ENCODE measurements around the gene ELAC2. TPM values are rescaled to one million over a fixed set of nuclear protein-coding genes. Genes with fewer than 3 reads are reported as not detected.

ELAC2 gene
- total RNA-seq, 1 donor, result 41.6 TPM

DNA sequence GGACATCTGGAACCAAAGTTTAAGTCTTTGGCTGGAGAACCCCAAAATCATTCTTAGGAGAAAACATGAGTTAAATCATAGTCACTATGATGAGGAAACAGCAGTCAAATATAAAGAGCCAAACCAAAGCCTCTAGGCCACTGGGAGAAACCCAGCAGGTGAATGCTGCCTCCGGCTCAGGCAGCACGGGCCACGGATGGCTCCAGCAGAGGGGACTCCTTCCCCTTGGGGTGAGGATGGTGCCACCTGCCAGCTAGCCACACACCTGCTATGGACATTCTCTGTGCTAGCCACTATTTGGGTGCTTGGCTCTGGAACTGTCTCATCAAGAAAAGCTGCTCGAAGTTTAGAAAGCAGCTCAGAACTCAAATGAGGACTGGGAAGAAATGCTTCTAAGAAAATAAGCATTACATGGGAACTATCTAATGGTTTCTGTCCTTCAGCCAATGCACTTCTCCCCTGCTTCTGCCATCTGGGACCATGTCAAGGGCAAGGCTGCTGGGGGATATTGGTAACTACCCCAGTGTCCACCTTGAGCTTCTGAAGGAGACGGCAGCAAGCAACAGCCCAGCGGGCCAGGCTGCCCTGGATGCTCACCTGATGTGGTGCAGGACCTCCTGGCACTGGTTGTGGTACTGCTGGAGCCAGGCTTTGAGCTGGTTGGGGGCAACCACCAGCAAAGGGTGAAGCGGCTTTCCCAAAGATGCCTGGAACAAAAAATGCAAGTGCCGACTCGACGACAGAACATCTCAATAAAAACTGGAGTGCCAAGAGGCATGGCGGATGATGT, 22.5 kb downstream of the ELAC2 start:
- Histone ChIP-seq H3K27me3 (ENCODE audit: insufficient read depth, low read length) (no peaks in the 10 kb centered on the region), H3K4me1 (ENCODE audit: insufficient read depth, low read length) (no peaks in the 10 kb centered on the region), H2AFZ (ENCODE audit: low read length) (no peak overlapping the region), H3K36me3 (ENCODE audit: insufficient read depth, low read length) (peaks cover 97% of the 10 kb centered on the region), H4K20me1 (ENCODE audit: insufficient read depth, low read length) (peaks cover 5% of the 10 kb centered on the region), H3K4me2 (ENCODE audit: insufficient read depth, low read length) (no peak overlapping the region), H3K4me3 (ENCODE audit: insufficient read depth, low read length) (no peak overlapping the region), H3K9me3 (ENCODE audit: low read depth, low read length) (no peaks in the 10 kb centered on the region), H3K27ac (ENCODE audit: low read depth, low read length) (no peak overlapping the region), H3K79me2 (ENCODE audit: insufficient read depth, low read length) (no peaks in the 10 kb centered on the region)
- no peak for DNase-seq (ENCODE audit: insufficient read length, low spot score, missing footprints)
- TF ChIP-seq CTCF (IDR thresholded peaks at IDR 0.05; ENCODE audit: extremely low read depth, low read depth, low read length), result no peak

DNA sequence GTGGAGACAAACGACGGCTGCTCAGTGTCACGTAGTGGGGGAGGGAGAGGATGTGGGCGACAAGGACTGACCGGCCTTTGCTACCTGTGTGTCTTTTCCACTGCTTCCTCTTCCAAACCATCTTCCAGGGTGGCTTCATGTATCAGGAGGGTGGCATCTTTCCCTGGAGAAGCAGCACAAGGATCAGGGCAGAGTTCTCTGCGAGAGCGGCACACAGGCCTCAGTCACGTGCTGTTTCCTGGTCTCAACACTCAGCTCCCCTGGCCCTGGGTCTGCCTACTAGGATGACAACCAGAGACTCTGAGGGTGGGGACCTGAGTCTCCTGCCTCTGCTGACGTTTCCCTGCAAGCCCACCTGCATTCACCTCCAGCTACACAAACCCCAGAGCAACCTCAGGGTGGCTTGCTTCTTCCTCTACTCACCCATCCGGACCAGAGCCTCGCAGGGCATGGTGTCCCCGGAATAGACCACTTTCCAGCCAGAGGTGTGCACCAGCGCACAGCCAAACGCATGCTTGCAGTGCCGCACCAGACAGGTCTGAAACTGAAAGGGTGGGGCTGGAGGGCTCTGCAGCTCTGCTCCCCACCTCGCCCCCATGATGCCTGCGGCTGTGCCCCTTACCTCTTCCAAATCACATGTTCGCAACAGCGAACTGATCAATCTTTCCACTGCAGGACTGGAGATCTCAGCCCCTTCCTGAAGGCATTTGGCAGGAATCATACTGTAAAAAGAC, 23.3 kb downstream of the ELAC2 start:
- Histone ChIP-seq H2AFZ (ENCODE audit: low read length) (no peak overlapping the region), H3K4me1 (ENCODE audit: insufficient read depth, low read length) (no peaks in the 10 kb centered on the region), H3K4me3 (ENCODE audit: insufficient read depth, low read length) (no peak overlapping the region), H3K27me3 (ENCODE audit: insufficient read depth, low read length) (no peaks in the 10 kb centered on the region), H3K79me2 (ENCODE audit: insufficient read depth, low read length) (no peaks in the 10 kb centered on the region), H3K4me2 (ENCODE audit: insufficient read depth, low read length) (no peak overlapping the region), H3K36me3 (ENCODE audit: insufficient read depth, low read length) (peaks cover 94% of the 10 kb centered on the region), H3K27ac (ENCODE audit: low read depth, low read length) (no peak overlapping the region), H4K20me1 (ENCODE audit: insufficient read depth, low read length) (peaks cover 5% of the 10 kb centered on the region), H3K9me3 (ENCODE audit: low read depth, low read length) (no peaks in the 10 kb centered on the region)
- TF ChIP-seq CTCF (IDR thresholded peaks at IDR 0.05; ENCODE audit: extremely low read depth, low read depth, low read length), result no peak
- DNase-seq (ENCODE audit: insufficient read length, low spot score, missing footprints), result no peak

DNA sequence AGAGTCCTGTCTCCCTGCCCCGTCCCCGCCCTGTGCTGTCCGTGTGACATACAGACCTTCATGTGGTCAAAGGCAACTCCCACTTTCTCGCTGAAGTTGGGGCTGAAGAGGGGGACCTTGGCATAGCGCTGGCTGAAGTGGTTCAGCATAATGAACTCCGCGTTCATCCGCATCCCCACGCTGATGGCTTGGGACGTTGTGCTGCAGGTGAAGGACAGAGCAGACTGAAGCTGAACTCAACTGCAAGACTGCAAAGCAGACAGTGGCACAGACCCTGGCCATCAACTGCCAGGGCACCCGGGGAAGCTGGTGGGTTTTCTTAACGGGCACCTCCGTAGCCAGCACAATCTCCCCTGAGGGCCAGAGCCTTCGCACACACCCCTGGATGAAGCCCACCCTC, 24.2 kb downstream of the ELAC2 start:
- Histone ChIP-seq H3K79me2 (ENCODE audit: insufficient read depth, low read length) (no peaks in the 10 kb centered on the region), H2AFZ (ENCODE audit: low read length) (no peak overlapping the region), H3K36me3 (ENCODE audit: insufficient read depth, low read length) (peaks cover 86% of the 10 kb centered on the region), H3K9me3 (ENCODE audit: low read depth, low read length) (no peaks in the 10 kb centered on the region), H3K27me3 (ENCODE audit: insufficient read depth, low read length) (no peaks in the 10 kb centered on the region), H3K4me3 (ENCODE audit: insufficient read depth, low read length) (no peak overlapping the region), H3K4me1 (ENCODE audit: insufficient read depth, low read length) (peaks cover 6% of the 10 kb centered on the region), H3K27ac (ENCODE audit: low read depth, low read length) (no peak overlapping the region), H4K20me1 (ENCODE audit: insufficient read depth, low read length) (peaks cover 5% of the 10 kb centered on the region), H3K4me2 (ENCODE audit: insufficient read depth, low read length) (no peak overlapping the region)
- TF ChIP-seq CTCF (IDR thresholded peaks at IDR 0.05; ENCODE audit: extremely low read depth, low read depth, low read length), result no peak
- DNase-seq (ENCODE audit: insufficient read length, low spot score, missing footprints), result no peak

GRCh38 chr17:12992676-12993075, 25.2 kb downstream of the ELAC2 start:
- peaks cover 5% of the 10 kb centered on the region for H4K20me1 ChIP-seq (ENCODE audit: insufficient read depth, low read length)
- no peak overlapping the region for H3K4me2 ChIP-seq (ENCODE audit: insufficient read depth, low read length)
- H3K27ac ChIP-seq (ENCODE audit: low read depth, low read length), result no peak overlapping the region
- no peak overlapping the region for H3K4me3 ChIP-seq (ENCODE audit: insufficient read depth, low read length)
- no peaks in the 10 kb centered on the region for H3K79me2 ChIP-seq (ENCODE audit: insufficient read depth, low read length)
- H3K27me3 ChIP-seq (ENCODE audit: insufficient read depth, low read length), result no peaks in the 10 kb centered on the region
- no peaks in the 10 kb centered on the region for H3K9me3 ChIP-seq (ENCODE audit: low read depth, low read length)
- DNase-seq (ENCODE audit: insufficient read length, low spot score, missing footprints), result no peak
- H2AFZ ChIP-seq (ENCODE audit: low read length), result no peak overlapping the region
- TF ChIP-seq CTCF (IDR thresholded peaks at IDR 0.05; ENCODE audit: extremely low read depth, low read depth, low read length), result no peak
- peaks cover 76% of the 10 kb centered on the region for H3K36me3 ChIP-seq (ENCODE audit: insufficient read depth, low read length)
- peaks cover 6% of the 10 kb centered on the region for H3K4me1 ChIP-seq (ENCODE audit: insufficient read depth, low read length)

Measured in osteoblast (primary cell).